GM12892 (cell line): Measurements from ENCODE around the gene DNAH14.
"Not testable (repeated sequence)": the region's sequence is repeated elsewhere in the genome, so short reads cannot be mapped to it uniquely, and the experiment has no call there.

Experiments
- DNase-seq: peaks from one replicate; pipeline ENCODE4 v3.0.0; 2011; ENCODE audit not compliant: insufficient read length
- FAIRE-seq: peaks from 2 replicates; lab custom pipeline; 2011; peaks lifted over from hg19 to GRCh38; lab: Jason Lieb, UNC
- POLR2A ChIP-seq: IDR thresholded peaks from 2 replicates; pipeline ENCODE4 v1.6.1; 2011; ENCODE audit warnings: low read depth, low read length, control low read depth
- POLR2AphosphoS5 ChIP-seq: IDR thresholded peaks from 2 replicates; pipeline ENCODE4 v1.6.1; 2011; ENCODE audit warnings: low read depth, low read length, control low read depth
- TAF1 ChIP-seq: IDR thresholded peaks from 2 replicates; pipeline ENCODE4 v1.6.1; 2011; ENCODE audit warnings: low read depth, mild to moderate bottlenecking, control low read depth, low read length, borderline replicate concordance

The DNAH14 gene

GRCh38 chr1:225318706-225319575 is 389.5 kb downstream of the DNAH14 start:
- DNase-seq = peak; percentile 1
- peak; percentile 72 for FAIRE-seq
- TF ChIP-seq POLR2AphosphoS5 (no peak), POLR2A (no peak), TAF1 (no peak)

GRCh38 chr1:225319871-225320270 is 390.4 kb downstream of the DNAH14 start:
- no peak for FAIRE-seq
- no peak for DNase-seq

GRCh38 chr1:225321784-225322183 is 392.3 kb downstream of the DNAH14 start:
- FAIRE-seq (no peak), DNase-seq (no peak)
- TF ChIP-seq POLR2A (no peak), TAF1 (no peak), POLR2AphosphoS5 (no peak)

More at GRCh38 chr1:225319871-225320270, 390.4 kb downstream of the DNAH14 start:
- TF ChIP-seq TAF1 (no peak), POLR2A (no peak), POLR2AphosphoS5 (no peak)

- FAIRE-seq (no peak), DNase-seq (no peak)
- TF ChIP-seq POLR2A (no peak), POLR2AphosphoS5 (no peak), TAF1 (no peak)
These were observed 399.6 kb downstream of the DNAH14 start for GRCh38 chr1:225329041-225329440.

- not testable (repeated sequence) for DNase-seq, FAIRE-seq
These were observed 400.5 kb downstream of the DNAH14 start for GRCh38 chr1:225329996-225330395.

- no peak for FAIRE-seq
- no peak for TF ChIP-seq POLR2AphosphoS5
- TF ChIP-seq TAF1 = no peak
- TF ChIP-seq POLR2A = no peak
- DNase-seq = no peak
These were observed 403.2 kb downstream of the DNAH14 start for GRCh38 chr1:225332686-225333085.

- DNase-seq = not testable (repeated sequence)
- peak; percentile 91 for FAIRE-seq
These were observed 405.8 kb downstream of the DNAH14 start for GRCh38 chr1:225335098-225335778.

- no peak for DNase-seq
- no peak for TF ChIP-seq TAF1
- no peak for TF ChIP-seq POLR2AphosphoS5
- no peak for TF ChIP-seq POLR2A
- FAIRE-seq = no peak
These were observed 409.1 kb downstream of the DNAH14 start for GRCh38 chr1:225338545-225338944.

- no peak for DNase-seq
These were observed 412.2 kb downstream of the DNAH14 start for GRCh38 chr1:225341642-225342041.

GRCh38 chr1:225342695-225343094 is 413.2 kb downstream of the DNAH14 start:
- no peak for TF ChIP-seq POLR2AphosphoS5
- no peak for TF ChIP-seq POLR2A
- no peak for TF ChIP-seq TAF1
- FAIRE-seq (no peak), DNase-seq (no peak)

More at GRCh38 chr1:225341642-225342041, 412.2 kb downstream of the DNAH14 start:
- TF ChIP-seq TAF1 = no peak
- no peak for TF ChIP-seq POLR2A
- no peak for TF ChIP-seq POLR2AphosphoS5
- FAIRE-seq = no peak

- no peak for TF ChIP-seq TAF1
- no peak for TF ChIP-seq POLR2AphosphoS5
- no peak for TF ChIP-seq POLR2A
- no peak for FAIRE-seq
- DNase-seq = no peak
These were observed 414.1 kb downstream of the DNAH14 start for GRCh38 chr1:225343618-225344017.

GRCh38 chr1:225347123-225347683 is 417.7 kb downstream of the DNAH14 start:
- TF ChIP-seq POLR2AphosphoS5 (no peak), POLR2A (no peak), TAF1 (no peak)
- no peak for FAIRE-seq
- DNase-seq = no peak
